Type B pancreatic cell (in vitro differentiated cells): ENCODE data around the gene TMEM259. TPM values are rescaled to one million over a fixed set of nuclear protein-coding genes. Genes with fewer than 3 reads are reported as not detected.

Experiments used
- DNase-seq: peaks from one replicate; pipeline ENCODE4 v3.0.0; 2021; ENCODE audit warnings: mixed read lengths; ENCODE audit not compliant: unreplicated experiment; ENCODE audit errors: extremely low spot score
- H3K27ac Mint-ChIP-seq: 2 replicates; pipeline ENCODE4 v1.8.0; 2021; ENCODE audit warnings: mild to moderate bottlenecking, mixed read lengths
- H3K27me3 Mint-ChIP-seq: 2 replicates; pipeline ENCODE4 v1.8.0; 2021; ENCODE audit warnings: mixed read lengths
- H3K36me3 Mint-ChIP-seq: 2 replicates; pipeline ENCODE4 v1.8.0; 2021; ENCODE audit warnings: mixed read lengths
- H3K4me1 Mint-ChIP-seq: one replicate; pipeline ENCODE4 v1.8.0; 2021; ENCODE audit warnings: mixed read lengths; ENCODE audit not compliant: unreplicated experiment
- H3K4me3 Mint-ChIP-seq: 2 replicates; pipeline ENCODE4 v1.8.0; 2021; ENCODE audit warnings: mild to moderate bottlenecking, mixed read lengths
- H3K9me3 Mint-ChIP-seq: 2 replicates; pipeline ENCODE4 v1.8.0; 2021; ENCODE audit warnings: mixed read lengths
- total RNA-seq: library from RNA; stranded (reverse); gene quantifications from 2 replicates; pipeline ENCODE4 v1.2.1, GENCODE V29; 2021; ENCODE audit warnings: low replicate concordance
- TF ChIP-seq, protein P1 (sequence below): fragments of 200-600 bp; sonication (generic); conservative IDR thresholded peaks from 2 replicates; pipeline ENCODE4 v1.5.0; 2021; ENCODE audit warnings: antibody characterized with exemption, mild to moderate bottlenecking

The TMEM259 gene
- total RNA-seq, 1 donor from 2014 or later: 173 TPM

DNA sequence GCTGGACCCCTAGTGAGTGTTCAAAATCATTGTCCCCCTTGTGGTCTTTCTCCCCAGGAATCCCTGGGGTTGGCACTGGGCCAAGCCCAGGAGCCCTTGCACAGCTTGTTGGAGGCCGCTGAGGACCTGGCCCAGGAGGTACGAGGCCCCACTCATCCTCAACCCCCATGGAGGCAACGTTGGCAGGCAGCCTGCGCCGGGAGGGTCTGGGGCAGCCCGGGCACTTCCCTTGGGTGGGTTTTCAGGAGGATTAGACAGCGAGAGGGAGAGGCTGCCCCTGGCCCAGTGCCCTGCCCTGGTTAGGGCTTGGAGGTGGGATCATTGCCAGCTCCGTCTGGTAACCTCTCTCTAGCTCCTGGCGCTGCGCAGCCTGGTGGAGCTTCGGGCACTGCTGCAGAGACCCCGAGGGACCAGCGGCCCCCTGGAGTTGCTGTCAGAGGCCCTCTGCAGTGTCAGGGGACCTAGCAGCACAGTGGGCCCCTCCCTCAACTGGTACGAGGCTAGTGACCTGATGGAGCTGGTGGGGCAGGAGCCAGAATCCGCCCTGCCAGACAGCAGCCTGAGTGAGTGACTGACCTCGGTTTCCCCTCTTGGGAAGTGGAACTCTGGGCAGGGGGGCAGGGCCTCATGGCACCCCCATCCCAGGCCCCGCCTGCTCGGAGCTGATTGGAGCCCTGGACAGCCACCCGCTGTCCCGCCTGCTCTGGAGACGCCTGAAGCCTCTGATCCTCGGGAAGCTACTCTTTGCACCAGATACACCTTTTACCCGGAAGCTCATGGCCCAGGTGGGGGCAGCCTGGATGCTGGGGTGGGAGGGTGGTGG lies 22.0 kb upstream of the TMEM259 start:
- peak overlapping the region; percentile 21 for H3K27ac Mint-ChIP-seq
- TF ChIP-seq, protein P1, sequence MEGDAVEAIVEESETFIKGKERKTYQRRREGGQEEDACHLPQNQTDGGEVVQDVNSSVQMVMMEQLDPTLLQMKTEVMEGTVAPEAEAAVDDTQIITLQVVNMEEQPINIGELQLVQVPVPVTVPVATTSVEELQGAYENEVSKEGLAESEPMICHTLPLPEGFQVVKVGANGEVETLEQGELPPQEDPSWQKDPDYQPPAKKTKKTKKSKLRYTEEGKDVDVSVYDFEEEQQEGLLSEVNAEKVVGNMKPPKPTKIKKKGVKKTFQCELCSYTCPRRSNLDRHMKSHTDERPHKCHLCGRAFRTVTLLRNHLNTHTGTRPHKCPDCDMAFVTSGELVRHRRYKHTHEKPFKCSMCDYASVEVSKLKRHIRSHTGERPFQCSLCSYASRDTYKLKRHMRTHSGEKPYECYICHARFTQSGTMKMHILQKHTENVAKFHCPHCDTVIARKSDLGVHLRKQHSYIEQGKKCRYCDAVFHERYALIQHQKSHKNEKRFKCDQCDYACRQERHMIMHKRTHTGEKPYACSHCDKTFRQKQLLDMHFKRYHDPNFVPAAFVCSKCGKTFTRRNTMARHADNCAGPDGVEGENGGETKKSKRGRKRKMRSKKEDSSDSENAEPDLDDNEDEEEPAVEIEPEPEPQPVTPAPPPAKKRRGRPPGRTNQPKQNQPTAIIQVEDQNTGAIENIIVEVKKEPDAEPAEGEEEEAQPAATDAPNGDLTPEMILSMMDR: no peak
- peaks cover 2% of the 10 kb centered on the region for H3K36me3 Mint-ChIP-seq
- H3K4me3 Mint-ChIP-seq: peak overlapping the region; percentile 45
- DNase-seq: no peak
- peaks cover 22% of the 10 kb centered on the region for H3K4me1 Mint-ChIP-seq
- H3K9me3 Mint-ChIP-seq: no peaks in the 10 kb centered on the region
- H3K27me3 Mint-ChIP-seq: no peaks in the 10 kb centered on the region

DNA sequence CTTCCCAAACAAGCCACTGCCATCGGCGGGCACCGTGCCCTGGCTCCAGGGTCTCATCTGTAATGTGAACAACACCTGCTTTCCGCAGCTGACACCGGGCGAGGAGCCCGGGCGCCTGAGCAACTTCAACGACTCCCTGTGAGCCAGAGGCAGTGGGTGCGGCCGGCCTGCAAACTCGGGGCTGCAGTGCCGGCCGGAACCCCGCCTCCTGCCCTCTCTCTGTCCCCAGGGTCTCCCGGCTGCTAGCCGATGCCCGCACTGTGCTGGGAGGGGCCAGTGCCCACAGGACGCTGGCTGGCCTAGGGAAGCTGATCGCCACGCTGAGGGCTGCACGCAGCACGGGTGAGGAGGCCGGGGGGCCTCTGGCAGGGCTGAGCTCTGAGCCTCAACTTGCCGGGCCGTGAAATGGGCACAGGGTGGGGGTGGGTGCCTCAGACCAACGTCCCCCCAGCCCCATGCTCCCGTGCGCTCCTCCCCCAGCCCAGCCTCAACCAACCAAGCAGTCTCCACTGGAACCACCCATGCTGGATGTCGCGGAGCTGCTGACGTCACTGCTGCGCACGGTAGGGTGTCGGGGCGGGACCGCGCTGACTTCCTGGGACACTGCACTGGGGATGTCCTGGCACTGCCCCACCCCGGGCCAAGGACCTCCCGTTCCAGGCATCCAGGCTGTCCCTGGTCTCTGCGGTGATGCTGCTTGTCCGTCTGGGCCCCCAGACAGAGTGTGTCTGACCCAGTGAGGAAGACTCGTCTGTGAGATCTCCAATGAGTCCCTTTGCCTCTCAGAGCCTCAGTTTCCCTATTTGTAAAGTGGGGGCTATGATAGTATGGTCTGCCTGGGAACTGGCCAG lies 21.1 kb upstream of the TMEM259 start:
- Mint-ChIP-seq H3K36me3 (peaks cover 7% of the 10 kb centered on the region), H3K9me3 (no peaks in the 10 kb centered on the region), H3K27me3 (no peaks in the 10 kb centered on the region), H3K4me3 (peak overlapping the region; percentile 45), H3K4me1 (peaks cover 24% of the 10 kb centered on the region), H3K27ac (peak overlapping the region; percentile 21)
- TF ChIP-seq, protein P1: no peak
- DNase-seq: no peak

DNA sequence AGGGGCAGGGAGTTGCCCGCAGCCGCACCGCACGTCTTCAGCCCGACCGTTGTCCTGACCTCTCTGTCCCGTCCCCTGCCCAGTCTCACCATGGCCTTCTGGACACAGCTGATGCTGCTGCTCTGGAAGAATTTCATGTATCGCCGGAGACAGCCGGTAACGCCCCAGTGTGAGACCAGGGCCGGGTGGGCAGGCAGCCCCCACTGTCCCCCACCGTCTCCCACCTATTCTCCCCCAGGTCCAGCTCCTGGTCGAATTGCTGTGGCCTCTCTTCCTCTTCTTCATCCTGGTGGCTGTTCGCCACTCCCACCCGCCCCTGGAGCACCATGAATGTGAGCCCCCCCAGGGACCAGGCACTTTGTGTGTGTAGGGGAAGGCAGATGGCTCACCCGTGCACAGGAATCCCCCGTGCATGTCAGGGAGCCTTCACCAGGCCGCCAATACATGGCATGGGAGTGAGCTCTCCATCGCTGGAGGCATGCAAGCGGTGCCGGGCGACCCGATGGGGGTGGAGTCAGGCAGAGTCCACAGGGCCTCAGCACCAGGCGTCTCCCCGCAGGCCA lies 20.4 kb upstream of the TMEM259 start:
- Mint-ChIP-seq H3K27ac (peak overlapping the region; percentile 87), H3K4me3 (peak overlapping the region; percentile 95), H3K9me3 (no peaks in the 10 kb centered on the region), H3K36me3 (peaks cover 7% of the 10 kb centered on the region), H3K4me1 (peaks cover 24% of the 10 kb centered on the region), H3K27me3 (no peaks in the 10 kb centered on the region)
- TF ChIP-seq, protein P1: no peak
- DNase-seq: no peak

DNA sequence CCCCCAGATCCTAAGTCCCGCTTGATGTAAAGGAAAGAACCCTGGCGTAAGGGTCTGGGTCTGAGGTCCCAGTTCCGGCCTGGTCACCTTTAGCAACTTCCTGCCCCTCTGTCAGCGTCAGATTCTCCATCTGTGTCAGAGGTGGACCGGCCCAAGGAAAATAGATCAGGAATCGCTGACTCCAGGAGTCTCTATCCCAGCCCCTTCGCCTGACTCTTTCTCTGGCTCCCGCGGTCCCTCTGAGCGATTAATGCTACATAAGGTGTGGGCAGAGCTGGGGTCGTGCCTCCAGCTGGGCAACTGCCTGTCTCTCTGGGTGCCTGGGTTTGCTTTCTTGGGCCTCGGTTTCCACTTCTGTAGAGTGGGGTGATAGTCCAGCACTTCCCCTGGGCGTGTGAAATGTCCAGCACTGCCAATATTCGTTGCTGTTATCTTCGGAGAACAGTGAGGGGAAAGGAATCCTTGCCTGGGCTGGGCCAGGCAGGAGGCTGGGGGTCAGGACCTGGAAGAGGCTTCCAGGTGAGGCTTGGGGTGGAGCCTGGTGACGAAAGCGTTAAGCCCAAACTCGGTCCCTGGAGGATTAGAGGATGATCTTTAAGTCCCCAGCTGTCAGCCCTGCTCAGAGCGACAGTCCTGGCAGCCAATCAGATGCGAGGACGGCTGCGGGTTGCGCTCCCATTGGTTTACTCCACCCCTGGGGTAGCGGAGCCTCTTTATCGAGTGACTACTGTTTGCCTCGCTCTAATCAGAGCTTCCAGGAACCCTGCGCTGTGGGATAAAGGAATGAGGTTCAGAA lies 19.8 kb upstream of the TMEM259 start:
- no peak for DNase-seq
- Mint-ChIP-seq H3K36me3 (peaks cover 7% of the 10 kb centered on the region), H3K4me3 (peak overlapping the region; percentile 95), H3K27ac (peak overlapping the region; percentile 87), H3K4me1 (peaks cover 24% of the 10 kb centered on the region), H3K9me3 (no peaks in the 10 kb centered on the region), H3K27me3 (no peaks in the 10 kb centered on the region)
- TF ChIP-seq, protein P1: no peak
